Uterus (tissue), 2 donors: ENCODE results near the gene SPATA7.

ENCODE experiments used
- CTCF ChIP-seq, 4 experiments: fragments of 200-600 bp in 2 of 4; fragments of 450-650 bp in 2 of 4; sonication (generic) in 2 of 4; IDR thresholded peaks; one replicate each; pipeline ENCODE4 v1.5.1; 2016 to 2019; ENCODE audit warnings: antibody characterized with exemption in 4 of 4, mild to moderate bottlenecking in 2 of 4, moderate library complexity in 1 of 4
- POLR2A ChIP-seq, 2 donors: fragments of 450-650 bp; IDR thresholded peaks; one replicate each; pipeline ENCODE4 v1.6.1; 2016; ENCODE audit warnings: antibody characterized with exemption in 2 of 2, mild to moderate bottlenecking in 1 of 2, moderate library complexity in 1 of 2

DNA sequence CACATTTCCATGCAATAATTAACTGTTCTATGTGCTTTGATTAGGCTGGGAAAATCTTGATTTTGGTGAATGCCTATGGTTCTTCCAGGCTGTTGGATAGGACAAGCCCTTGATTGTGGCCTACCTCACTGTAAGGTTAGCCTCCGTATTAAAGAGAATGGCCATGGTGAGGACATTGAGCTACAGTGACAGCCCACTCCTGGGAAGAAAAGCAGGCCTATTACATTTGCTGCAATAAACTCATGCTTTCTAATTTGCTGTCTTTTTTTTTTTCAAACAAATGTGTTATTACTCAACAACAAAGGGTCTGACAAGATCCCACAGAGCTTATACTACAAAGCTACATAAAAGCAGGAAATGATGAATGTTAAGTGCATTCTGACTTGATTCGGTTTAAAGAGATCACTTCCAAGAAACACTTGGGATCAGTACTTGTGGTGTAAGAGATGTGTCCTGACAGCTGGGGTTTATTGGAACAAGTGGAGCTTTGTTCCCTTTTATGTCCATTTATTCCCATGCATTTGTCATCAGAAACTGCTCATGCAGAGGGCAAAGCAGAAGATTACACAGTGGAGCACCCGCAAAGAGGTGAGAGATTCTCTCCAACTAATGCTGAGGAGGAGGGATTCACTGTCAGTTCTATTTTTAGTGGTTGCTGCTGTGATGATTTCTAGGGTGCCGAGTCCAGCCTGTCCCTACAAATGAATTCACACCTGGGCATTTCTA lies 33.3 kb upstream of the SPATA7 start:
- TF ChIP-seq CTCF (IDR thresholded peaks at IDR 0.05) (no peak), POLR2A (IDR thresholded peaks at IDR 0.05) (no peak)
